Endothelial cell (in vitro differentiated cells): Measurements from ENCODE around the gene NCBP3. TPM values are rescaled to one million over a fixed set of nuclear protein-coding genes. Genes with fewer than 3 reads are reported as not detected.

Experiments used
- DNase-seq: peaks from one replicate; pipeline ENCODE4 v3.0.0; 2021; ENCODE audit warnings: low spot score
- H3K27ac Mint-ChIP-seq: one replicate; pipeline ENCODE4 v1.8.0; 2021; ENCODE audit warnings: mixed read lengths, inconsistent platforms; ENCODE audit not compliant: unreplicated experiment
- H3K27me3 Mint-ChIP-seq: one replicate; pipeline ENCODE4 v1.8.0; 2021; ENCODE audit warnings: mild to moderate bottlenecking, moderate library complexity, mixed read lengths, inconsistent platforms; ENCODE audit not compliant: unreplicated experiment
- H3K36me3 Mint-ChIP-seq: one replicate; pipeline ENCODE4 v1.8.0; 2021; ENCODE audit warnings: mild to moderate bottlenecking, low read depth, mixed read lengths, inconsistent platforms; ENCODE audit not compliant: unreplicated experiment
- H3K4me1 Mint-ChIP-seq: one replicate; pipeline ENCODE4 v1.8.0; 2021; ENCODE audit warnings: mild to moderate bottlenecking, mixed read lengths, inconsistent platforms; ENCODE audit not compliant: unreplicated experiment
- H3K4me3 Mint-ChIP-seq: one replicate; pipeline ENCODE4 v1.8.0; 2021; ENCODE audit warnings: mild to moderate bottlenecking, mixed read lengths, inconsistent platforms; ENCODE audit not compliant: unreplicated experiment
- H3K9me3 Mint-ChIP-seq: one replicate; pipeline ENCODE4 v1.8.0; 2021; ENCODE audit warnings: mixed read lengths, inconsistent platforms; ENCODE audit not compliant: unreplicated experiment
- CTCF ChIP-seq: fragments of 200-600 bp; sonication (generic); IDR thresholded peaks from one replicate; pipeline ENCODE4 v1.5.0; 2021; ENCODE audit warnings: antibody characterized with exemption; ENCODE audit not compliant: unreplicated experiment
- total RNA-seq: library from RNA; stranded (reverse); fragmentation: NEBNext Ultra II Directional; extraction: Animal tissue kit (Norgen Biotek cat#: 25700); gene quantifications from one replicate; pipeline ENCODE4 v1.2.1, GENCODE V29; 2021; ENCODE audit not compliant: unreplicated experiment

The NCBP3 gene
- total RNA-seq, 1 donor from 2014 or later: 84.4 TPM

- H3K27ac Mint-ChIP-seq: no peak overlapping the region
- H3K27me3 Mint-ChIP-seq: peaks cover 1% of the 10 kb centered on the region
- peaks cover 15% of the 10 kb centered on the region for H3K36me3 Mint-ChIP-seq
- no peak for TF ChIP-seq CTCF
- no peak for DNase-seq
- H3K4me1 Mint-ChIP-seq: no peaks in the 10 kb centered on the region
- H3K4me3 Mint-ChIP-seq: no peak overlapping the region
- no peaks in the 10 kb centered on the region for H3K9me3 Mint-ChIP-seq
Measured at GRCh38 chr17:3801792-3802191, 44.3 kb downstream of the NCBP3 start.

GRCh38 chr17:3801347-3801746, 44.7 kb downstream of the NCBP3 start:
- Mint-ChIP-seq H3K9me3 (no peaks in the 10 kb centered on the region), H3K27ac (no peak overlapping the region), H3K27me3 (peaks cover 1% of the 10 kb centered on the region), H3K4me3 (no peak overlapping the region), H3K36me3 (peaks cover 16% of the 10 kb centered on the region), H3K4me1 (no peaks in the 10 kb centered on the region)
- TF ChIP-seq CTCF: no peak
- DNase-seq: no peak

- no peak for TF ChIP-seq CTCF
- Mint-ChIP-seq H3K27me3 (peaks cover 1% of the 10 kb centered on the region), H3K9me3 (no peaks in the 10 kb centered on the region), H3K36me3 (peaks cover 16% of the 10 kb centered on the region), H3K4me1 (no peaks in the 10 kb centered on the region), H3K27ac (no peak within 1 kb of the TSS), H3K4me3 (no peak within 1 kb of the TSS)
- no peak for DNase-seq
Measured at GRCh38 chr17:3800362-3801271, 45.4 kb downstream of the NCBP3 start, which contains the start of gene ITGAE. TSS of gene ITGAE (minus strand) at chr17:3801188. CDS start at chr17:3801144, 44 bp downstream.

GRCh38 chr17:3799181-3799945, 46.7 kb downstream of the NCBP3 start:
- Mint-ChIP-seq H3K9me3 (no peaks in the 10 kb centered on the region), H3K27me3 (peaks cover 1% of the 10 kb centered on the region), H3K27ac (no peak overlapping the region), H3K4me1 (no peaks in the 10 kb centered on the region), H3K36me3 (peaks cover 16% of the 10 kb centered on the region), H3K4me3 (no peak overlapping the region)
- DNase-seq: no peak
- TF ChIP-seq CTCF: no peak
